Fibroblast of skin of abdomen (primary cell): ENCODE data around the gene LTN1.
"Not testable (repeated sequence)": the region's sequence is repeated elsewhere in the genome, so short reads cannot be mapped to it uniquely, and the experiment has no call there.

Experiments
- DNase-seq: peaks from one replicate; pipeline ENCODE4 v3.0.0-alpha.2; 2013

The LTN1 gene

DNA sequence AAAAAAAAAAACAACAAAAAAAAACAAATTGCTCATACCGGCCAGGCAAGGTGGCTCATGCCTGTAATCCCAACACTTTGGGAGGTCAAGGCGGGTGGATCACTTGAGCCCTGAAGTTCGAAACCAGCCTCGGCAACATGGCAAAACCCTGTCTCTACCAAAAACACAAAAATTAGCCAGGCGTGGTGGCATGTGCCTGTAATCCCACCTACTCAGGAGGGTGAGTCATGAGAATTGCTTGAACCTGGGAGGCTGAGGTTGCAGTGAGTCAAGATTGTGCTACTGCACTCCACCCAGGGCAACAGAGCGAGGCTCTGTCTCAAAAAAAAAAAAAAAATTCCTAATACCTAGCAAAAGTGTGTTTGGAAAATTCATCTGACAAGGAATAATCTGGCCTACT lies 4.5 kb downstream of the LTN1 start:
- DNase-seq: peak; percentile 4

DNA sequence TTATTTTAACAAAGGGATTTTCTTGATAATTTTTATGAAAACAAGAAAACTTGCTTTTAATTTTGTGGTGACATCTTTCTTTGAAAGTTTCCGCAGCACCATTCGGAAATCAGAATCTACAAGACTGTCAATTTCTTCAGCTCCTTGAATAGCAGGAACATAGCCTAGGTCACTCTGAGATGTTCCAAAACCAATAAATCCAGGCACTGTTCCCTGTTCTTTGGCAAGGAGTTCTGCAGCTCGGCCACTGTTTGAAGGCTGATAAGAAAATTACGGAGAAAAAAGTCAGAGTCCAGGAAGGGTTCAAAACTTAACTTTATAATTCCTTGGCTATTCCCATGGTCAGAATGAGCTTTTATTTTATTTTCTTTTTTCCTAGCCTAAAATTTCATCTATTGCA lies 6.0 kb downstream of the LTN1 start:
- DNase-seq: no peak

DNA sequence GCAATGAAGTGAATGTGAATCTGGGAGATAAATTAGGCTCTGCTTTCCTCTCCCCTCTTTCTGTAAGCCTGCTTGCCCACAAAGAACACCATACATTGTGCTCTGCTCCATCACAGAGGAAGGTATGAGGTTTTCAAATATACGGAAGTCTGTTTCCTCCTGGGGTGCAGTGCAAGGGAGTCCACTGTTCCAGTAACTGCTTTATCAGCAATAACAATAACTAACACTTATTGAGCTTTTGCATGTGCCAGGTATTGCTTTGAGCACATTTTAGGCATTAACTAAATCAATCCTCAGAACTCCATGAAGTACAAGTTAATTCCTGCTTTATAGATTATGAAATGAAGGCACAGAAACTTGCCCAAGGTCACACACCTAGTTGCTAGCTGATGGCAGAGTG lies 10.0 kb downstream of the LTN1 start:
- no peak for DNase-seq

DNA sequence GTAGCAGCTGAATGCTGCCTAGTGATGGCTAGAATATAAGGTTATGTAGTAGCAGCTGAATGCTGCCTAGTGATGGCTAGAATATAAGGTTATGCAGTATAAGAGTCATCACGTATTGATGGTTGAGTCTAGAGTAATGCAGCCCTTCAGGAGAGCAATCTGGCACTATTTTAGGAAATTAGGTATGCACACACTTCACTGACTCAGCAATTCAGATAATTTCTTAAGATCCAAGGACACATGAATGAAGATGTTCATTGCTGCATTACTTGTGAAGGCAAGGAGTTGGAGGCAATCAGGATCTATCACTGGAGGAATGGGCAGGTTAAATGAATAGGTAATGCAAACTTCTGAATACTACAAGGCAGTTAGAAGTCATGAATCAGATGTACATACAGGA lies 13.6 kb downstream of the LTN1 start:
- no peak for DNase-seq

DNA sequence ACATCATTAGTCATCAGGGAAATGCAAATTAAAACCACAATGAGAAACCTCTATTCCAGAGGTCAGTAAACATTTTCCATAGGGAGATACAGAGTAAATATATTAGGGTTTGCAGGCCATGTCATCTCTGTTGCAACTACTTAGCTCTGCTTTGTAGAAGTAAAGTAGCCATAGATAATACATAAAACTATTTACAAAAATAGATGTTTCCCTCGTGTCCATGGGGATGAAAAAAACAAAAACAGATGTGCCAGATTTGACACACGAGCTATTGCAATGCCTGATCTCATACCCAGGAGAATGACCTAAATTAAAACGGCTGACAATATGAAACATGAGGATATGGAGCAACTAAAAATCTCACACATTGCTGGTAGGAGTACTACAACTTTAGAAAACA lies 17.3 kb downstream of the LTN1 start:
- DNase-seq: peak; percentile 42

DNA sequence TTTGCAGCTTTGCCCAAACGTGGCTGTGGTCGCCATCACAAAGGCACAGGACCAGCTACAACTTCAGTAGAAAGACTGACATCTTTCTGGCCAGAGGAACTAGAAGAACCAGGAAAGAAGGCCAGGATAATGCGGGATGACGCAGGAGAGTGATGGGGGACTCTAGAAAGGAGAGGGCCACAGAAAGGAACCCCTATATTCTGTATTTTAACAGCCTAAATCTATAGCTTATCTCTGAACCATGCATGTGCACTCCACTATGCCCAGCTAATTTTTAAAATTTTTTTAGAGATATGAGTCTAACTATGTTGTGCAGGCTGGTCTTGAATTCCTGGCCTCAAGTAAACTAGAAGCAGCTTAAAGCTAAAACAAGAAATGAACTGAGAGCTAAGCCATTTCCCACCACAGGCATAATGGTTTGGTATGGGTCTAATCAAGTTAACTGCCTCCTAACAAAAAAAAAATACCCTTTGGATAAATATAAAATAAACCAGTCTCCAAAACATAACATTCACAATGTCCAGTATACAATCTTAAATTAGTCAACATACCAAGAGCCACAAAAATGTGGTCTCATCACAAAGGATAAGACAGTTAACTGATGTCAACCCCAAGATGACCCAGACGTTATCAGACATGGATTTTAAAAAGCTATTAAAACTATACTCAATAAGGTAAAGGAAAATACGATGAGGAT lies 18.0 kb downstream of the LTN1 start:
- no peak for DNase-seq

DNA sequence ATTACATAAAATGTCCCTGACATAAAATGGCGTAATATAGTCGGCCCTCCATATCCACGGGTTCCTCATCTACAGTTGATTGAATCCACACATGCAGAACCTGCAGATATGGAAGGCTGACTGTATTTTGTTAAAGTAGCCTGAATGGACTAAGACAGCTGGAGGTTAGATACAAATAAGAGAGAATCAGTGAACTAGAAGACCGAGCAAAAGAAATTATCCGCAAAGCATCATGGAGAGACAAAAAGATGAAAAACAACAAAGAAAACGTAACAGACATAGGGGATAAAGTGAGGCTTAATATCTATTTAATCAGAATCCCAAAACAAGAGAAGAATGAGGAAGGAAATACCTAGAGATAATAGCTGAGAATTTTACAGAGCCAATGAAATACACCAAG lies 20.3 kb downstream of the LTN1 start:
- no peak for DNase-seq

DNA sequence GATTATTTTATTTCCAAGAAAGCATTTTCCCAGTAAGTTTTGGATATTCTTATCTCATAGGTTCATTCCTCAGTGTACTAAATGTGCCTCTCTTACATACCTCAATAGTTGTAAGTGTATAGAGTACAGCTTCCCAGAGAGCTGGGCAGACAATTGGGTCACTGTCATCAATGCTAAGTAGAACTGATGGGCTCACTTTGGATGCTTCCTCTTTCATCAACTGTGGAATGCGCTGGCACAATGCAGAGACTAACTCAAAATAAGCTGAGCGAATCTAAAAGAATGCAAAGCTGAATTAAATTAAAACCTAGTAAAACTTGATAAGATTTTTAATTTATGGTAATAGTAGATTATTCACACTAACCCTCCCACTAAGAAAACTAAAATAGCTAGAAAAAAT lies 21.5 kb downstream of the LTN1 start:
- DNase-seq: peak; percentile 29

DNA sequence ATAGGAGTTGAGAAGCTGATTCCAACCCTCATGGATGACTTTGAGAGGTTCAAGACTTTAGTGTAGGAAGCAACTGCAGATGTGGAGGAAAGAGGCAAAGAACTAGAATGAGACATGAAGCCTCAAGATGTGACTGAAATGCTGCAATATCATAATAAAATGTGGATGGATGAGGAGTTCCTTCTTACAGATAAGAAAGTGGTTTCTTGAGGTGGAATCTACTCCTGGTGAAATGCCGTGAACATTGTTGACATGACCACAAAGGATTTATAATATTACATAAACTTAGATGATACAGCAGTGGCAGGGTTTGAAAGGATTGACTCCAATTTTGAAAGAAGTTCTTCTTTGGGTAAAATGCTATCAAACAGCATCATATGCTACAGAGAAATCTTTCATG lies 28.8 kb downstream of the LTN1 start:
- DNase-seq: no peak

DNA sequence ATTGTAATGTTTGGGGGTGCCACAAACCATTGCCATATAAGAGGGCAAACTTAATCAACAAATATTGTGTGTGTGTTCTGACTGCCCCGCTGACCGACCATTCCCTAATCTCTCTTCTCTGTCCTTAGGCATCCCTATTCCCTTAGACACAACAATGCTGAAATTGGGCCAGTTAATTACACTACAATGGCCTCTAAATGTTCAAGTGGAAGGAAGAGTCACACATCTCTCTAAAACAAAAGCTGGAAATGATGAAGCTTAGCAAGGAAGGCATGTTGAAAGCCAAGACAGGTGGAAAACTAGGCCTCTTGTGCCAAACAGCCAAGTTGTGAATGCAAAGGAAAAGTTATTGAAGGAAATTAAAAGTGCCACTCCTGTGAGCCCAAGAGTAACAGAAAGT lies 30.2 kb downstream of the LTN1 start:
- no peak for DNase-seq

DNA sequence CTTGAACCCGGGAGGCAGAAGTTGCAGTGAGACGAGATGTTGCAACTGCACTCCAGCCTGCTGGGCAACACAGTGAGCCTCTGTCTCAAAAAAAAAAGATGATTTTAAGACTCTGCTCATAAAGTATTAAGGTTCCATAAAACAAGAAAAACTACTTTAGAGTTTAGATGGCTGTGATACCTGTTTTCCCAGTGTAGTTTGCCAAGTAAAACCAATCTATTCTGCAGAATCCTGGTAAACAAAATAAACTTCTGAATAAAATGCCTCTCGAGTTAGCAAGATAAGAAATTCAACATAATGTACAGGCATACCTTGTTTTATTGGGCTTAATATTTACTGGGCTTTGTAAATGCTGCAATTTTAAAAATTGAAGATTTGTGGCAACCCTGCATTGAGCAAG lies 30.8 kb downstream of the LTN1 start:
- no peak for DNase-seq

DNA sequence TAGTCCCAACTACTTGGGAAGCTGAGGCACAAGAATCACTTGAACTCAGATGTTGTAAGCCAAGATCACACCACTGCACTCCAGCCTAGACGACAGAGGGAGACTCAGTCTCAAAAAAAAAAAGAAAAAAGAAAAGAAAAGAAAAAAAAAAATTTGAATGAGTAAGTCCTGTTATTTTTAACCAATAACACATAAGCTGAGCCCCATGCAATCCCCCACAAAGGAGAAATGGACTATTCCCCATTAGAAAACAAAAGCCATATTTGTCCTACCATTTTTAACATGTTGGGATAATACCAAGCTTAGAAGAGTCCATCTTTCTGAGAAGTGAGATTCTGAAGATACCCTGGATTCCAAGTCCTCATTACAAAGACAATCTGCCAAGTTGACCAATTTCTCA lies 32.4 kb downstream of the LTN1 start:
- DNase-seq: no peak

DNA sequence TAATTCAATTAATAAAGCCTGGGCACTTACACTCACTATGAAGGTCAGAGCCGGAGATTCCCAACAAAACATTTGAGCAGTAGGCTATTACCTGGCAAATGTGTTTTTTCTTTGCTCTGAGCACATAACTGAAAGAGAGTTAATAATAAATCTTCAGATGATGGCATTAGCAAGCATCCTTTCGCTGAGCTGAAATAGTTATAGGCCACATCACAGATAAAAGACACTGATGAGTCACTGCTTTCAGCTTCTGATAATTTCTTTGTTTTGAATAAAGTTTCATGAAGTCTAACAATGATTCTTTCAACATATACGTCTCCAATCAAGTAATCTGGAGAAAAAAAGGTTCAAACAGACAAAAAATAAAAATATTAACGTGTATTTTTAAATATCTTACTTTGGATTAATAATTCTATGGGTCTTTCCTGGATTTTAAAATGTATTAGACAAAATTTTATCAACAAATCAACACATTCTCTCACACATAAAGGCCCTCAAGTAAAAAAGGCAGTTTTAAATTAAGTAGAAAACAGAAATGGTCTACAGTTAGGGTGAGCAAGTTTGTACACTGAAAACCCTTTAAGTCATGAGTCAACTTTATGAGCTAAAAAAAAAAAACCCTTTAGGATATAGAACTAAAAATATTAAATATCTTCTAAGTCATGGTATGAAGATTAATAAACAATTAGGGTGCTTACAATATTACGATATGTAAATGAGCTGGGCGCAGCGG lies 33.1 kb downstream of the LTN1 start:
- DNase-seq: peak; percentile 83

DNA sequence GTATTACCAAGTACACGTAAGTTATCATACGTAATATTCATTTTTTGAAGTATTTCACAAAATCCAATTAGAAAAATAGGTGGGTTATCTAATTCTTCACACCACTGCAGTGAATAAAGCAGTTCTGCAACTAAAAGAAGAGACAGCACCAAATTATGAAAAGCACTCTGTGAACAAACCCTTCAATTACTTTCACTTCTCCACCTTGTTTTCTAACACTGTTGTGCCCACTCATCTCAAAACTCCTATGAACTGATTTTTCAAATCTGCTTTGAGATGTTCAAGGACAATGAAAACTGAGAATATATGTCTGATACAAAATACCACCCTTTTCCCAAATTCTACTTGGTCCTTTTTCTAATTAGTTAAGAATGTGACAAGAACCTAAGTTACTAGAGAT lies 39.4 kb downstream of the LTN1 start:
- no peak for DNase-seq

DNA sequence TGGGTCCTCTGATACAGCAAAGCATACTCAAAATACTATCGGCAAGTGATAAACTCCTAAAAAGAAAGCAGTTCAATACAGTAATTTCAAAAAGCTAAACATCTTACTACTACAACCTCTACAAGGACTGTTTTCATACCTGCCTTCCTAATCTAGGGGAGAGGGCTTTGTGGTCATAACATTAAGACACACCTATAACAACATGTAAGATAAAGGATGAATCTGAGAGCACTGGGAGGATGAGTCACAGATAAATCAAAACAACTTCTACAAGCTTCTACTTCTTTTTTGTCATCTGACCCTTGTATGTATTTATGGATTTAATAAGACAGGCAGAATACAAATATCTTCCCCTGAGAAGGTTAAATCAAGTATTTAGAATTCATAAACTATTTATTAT lies 40.0 kb downstream of the LTN1 start:
- no peak for DNase-seq

DNA sequence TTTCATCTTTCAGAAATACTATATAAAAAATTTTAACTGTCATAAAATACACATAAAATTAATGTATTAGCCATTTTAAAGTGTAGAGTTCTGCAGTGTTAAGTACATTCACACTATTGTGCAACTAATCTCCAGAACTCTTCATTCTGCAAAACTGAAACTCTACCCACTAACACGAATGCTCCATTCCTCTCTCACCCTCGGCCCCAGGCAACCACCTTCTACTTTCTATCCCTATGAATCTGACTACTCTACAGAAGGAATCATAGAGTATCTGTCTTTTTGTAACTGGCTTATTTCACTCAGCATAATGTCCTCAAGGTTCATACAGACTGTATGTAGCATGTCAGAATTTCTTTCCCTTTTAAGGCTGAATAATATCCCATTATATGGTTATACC lies 43.4 kb downstream of the LTN1 start:
- no peak for DNase-seq

DNA sequence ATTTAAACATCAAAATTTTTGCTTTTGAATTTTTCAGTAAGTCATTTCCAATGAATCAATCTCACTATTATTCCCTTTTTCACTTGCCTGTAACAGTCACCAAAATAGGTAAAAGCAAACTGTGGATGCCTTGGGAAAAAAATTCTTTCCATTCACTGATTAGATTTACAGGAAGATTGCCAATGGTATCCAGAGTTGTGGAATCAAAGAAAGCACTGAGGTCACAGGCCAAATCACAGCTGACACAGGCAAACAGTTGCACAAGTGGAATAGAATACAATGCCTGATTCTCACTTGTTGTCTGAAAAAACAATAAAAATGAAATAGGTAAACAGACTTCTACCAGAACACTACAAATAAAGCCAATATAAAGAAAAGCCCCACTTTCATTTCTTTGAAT lies 48.4 kb downstream of the LTN1 start:
- no peak for DNase-seq

DNA sequence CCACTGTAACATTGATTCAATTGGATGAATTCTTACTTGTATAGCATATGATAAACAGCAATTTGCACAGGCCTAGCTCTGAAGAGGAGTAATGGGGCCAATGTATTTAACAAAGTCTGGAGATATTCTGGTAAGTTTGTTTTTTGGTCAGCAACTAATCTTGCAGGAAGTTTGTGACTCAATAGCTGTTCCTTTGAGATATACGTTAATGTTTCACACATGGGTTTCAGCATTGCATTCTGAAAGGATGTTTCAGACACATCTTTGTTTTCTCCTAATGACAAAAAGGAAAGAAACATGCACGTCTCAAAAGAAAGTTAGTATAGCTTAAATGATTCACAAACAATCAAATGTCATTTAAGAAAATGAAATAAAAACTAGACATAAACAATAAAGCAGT lies 49.0 kb downstream of the LTN1 start:
- peak; percentile 17 for DNase-seq

DNA sequence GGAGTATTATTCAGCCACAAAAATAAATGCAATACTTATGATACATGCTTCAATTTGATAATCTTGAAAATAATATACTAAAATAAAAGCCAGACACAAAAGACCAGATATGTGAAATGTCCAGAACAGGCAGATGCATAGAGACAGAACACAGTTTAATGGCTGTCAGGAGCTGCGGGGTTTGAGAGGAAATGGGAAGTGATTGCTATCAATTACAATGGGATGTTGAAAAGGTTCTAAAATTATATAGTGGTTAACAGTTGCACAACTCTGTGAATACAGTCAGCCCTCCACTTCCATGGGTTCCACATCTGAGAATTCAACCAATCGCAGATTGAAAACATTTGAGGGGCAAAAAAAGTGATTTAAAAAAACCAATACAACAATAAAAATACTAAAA lies 54.0 kb downstream of the LTN1 start:
- no peak for DNase-seq

DNA sequence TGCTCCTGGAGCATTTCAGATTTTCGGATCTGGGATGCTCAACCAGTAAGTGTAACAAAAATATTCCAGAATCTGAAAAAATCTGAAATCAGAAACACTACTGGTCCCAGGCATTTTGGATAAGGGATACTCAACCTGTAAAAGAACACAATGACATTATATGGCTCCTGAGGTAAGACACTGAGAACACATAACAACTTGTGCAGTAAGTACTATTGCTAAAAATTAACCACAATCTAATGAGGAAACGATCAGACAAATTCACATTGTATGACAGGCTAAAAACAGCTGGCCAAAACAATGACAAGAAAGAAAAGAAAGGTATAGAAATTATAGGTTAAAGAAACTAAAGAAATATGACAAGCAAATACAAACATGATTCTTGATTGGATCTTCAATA lies 54.9 kb downstream of the LTN1 start:
- DNase-seq: no peak

DNA sequence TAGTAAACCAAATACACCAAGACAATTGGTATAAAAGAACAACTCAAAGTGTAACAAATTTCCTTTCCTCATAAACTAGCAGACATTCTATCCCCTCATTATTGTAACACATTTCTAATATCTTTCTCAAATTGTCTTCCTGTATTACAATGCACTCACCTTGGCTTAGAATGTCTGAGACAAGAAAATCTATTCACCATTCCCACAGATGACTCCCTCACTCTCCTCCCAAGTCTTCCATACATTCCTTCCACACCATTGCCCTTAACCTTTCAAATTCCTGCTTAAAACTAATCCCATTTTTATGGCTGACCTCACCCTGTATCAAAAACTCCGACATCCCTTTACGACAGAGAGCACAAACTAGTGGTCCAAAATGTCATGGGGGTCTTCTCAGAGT lies 56.0 kb downstream of the LTN1 start:
- no peak for DNase-seq

DNA sequence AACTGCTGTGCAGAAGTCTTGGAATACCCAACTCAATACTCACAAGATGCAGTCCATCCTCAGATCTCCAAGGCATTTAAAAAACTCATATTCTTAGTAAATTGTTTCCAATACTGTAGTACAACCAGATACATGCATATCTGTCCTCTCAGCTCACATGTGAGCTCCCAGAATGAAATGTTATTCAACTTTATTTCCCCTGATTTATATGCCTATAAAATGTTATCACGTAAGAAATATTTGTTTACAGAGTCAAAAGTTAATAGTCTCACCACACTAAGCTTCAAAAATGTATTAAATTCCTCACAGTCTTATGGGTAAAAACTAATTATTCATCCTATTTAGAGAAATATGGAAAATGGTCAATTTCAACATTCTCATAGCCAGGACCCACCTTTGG lies 56.6 kb downstream of the LTN1 start:
- no peak for DNase-seq

DNA sequence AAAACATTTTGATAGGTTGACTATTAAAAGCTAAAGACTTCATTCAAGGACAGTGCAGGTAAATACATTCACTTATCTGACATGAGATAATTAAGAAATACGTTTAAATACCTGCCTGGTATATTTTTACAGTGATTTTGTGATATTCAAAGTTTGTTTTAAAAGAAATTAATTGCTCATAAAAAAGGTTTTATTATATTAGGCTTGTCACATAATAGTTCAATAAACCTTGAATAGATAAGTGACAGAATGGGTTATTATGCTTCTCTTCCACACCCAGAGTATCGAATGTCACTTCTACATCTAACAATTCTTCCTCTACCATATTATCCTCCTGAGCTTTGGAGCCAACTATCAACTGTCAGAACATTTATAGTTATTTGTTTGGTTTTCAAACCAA lies 60.0 kb downstream of the LTN1 start:
- no peak for DNase-seq

DNA sequence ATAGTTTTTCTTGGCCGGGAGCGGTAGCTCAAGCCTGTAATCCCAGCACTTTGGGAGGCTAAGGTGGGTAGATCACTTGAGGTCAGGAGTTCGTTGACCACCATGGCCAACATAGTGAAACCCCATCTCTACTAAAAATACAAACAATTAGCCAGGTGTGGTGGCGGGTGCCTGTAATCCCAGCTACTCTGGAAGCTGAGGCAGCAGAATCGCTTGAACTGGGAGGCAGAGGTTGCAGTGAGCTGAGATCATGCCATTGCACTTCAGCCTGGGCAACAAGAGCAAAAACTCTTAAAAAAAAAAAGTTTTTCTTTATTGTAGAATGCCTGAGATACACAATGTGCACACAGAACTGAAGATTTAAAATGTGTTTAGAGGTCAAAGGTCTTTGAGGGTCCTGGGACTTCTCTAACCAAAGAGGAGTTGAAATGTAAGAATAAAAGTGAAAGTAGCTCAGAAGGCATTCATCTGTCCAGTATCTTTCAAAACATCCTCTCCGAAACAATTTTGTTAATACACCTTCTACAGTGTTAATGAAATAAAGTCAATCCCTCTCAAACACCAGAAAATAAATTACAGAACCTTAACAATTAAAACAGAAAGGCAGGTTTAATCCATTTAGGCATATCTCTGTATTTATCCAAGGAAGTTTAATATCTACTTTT lies 60.8 kb downstream of the LTN1 start:
- DNase-seq: not testable (repeated sequence)
